K562 (cell line): ENCODE results near the gene TBC1D25. TPM values are rescaled to one million over a fixed set of nuclear protein-coding genes. Genes with fewer than 3 reads are reported as not detected.

Source experiments
- CBX3 ChIP-seq, 2 experiments: IDR thresholded peaks; 1 replicate in 1 of 2; 2 replicates in 1 of 2; pipeline ENCODE4 v1.6.1; 2012; ENCODE audit warnings: inconsistent platforms in 2 of 2, low read length in 2 of 2, borderline replicate concordance in 1 of 2, control low read depth in 1 of 2
- EGR1 ChIP-seq: fragments of 450-650 bp; conservative IDR thresholded peaks from 2 replicates; pipeline ENCODE4 v1.6.1; 2017; ENCODE audit warnings: mild to moderate bottlenecking
- GATAD2B ChIP-seq: fragments of 450-650 bp; IDR thresholded peaks from 2 replicates; pipeline ENCODE4 v1.6.1; 2017; ENCODE audit warnings: mild to moderate bottlenecking, borderline replicate concordance
- GTF2B ChIP-seq: IDR thresholded peaks from 2 replicates; pipeline ENCODE4 v1.6.1; 2011; ENCODE audit not compliant: insufficient read length; ENCODE audit errors: extremely low read depth
- HDGF ChIP-seq: fragments of 450-650 bp; IDR thresholded peaks from 2 replicates; pipeline ENCODE4 v1.6.1; 2016
- KAT7 ChIP-seq: sonication (generic); formaldehyde crosslinking; IDR thresholded peaks from 2 replicates; pipeline ENCODE4 v1.8.0; 2022; ENCODE audit warnings: missing genetic modification reagents, mild to moderate bottlenecking, borderline replicate concordance
- PHTF2 ChIP-seq: fragments of 250-450 bp; sonication (Bioruptor Pico); IDR thresholded peaks from 2 replicates; pipeline ENCODE4 v1.5.0; 2021; ENCODE audit warnings: mild to moderate bottlenecking
- SREBF1 ChIP-seq: fragments of 150-350 bp; IDR thresholded peaks from 2 replicates; pipeline ENCODE4 v1.6.1; 2014; ENCODE audit warnings: antibody characterized with exemption, low read depth, low read length, borderline replicate concordance
- TAF7 ChIP-seq: fragments of 450-650 bp; IDR thresholded peaks from 2 replicates; pipeline ENCODE4 v1.6.1; 2016; ENCODE audit warnings: missing genetic modification characterization, missing compliant biosample characterization
- TCFL5 ChIP-seq: fragments of 250-450 bp; sonication (Bioruptor Pico); conservative IDR thresholded peaks from 2 replicates; pipeline ENCODE4 v1.6.1; 2021; ENCODE audit warnings: mild to moderate bottlenecking, moderate library complexity, matching md5 sums
- TEAD2 ChIP-seq: fragments of 450-650 bp; IDR thresholded peaks from 2 replicates; pipeline ENCODE4 v1.6.1; 2016; ENCODE audit warnings: missing genetic modification characterization, control low read depth, missing compliant biosample characterization
- TRIM25 ChIP-seq: fragments of 450-650 bp; IDR thresholded peaks from 2 replicates; pipeline ENCODE4 v1.7.0; 2016; ENCODE audit warnings: borderline replicate concordance
- ZBTB17 ChIP-seq: fragments of 450-650 bp; formaldehyde crosslinking; IDR thresholded peaks from 2 replicates; pipeline ENCODE4 v1.4.0; 2020; ENCODE audit warnings: mild to moderate bottlenecking
- ZBTB40 ChIP-seq, 2 experiments: fragments of 450-650 bp in 1 of 2; sonication (generic) in 1 of 2; formaldehyde crosslinking in 1 of 2; IDR thresholded peaks; 2 replicates each; pipeline versions ENCODE4 v1.7.1 to v1.9.0; 2016 to 2022; ENCODE audit warnings: inconsistent platforms in 1 of 2, mild to moderate bottlenecking in 1 of 2, missing genetic modification reagents in 1 of 2
- ZNF3 ChIP-seq: fragments of 250-450 bp; sonication (Bioruptor Pico); IDR thresholded peaks from 2 replicates; pipeline ENCODE4 v1.5.0; 2021; ENCODE audit warnings: mild to moderate bottlenecking, moderate library complexity
- ZNF324 ChIP-seq: fragments of 250-450 bp; sonication (Bioruptor Pico); IDR thresholded peaks from 2 replicates; pipeline ENCODE4 v1.4.0; 2020; ENCODE audit warnings: mild to moderate bottlenecking
- polyA plus RNA-seq, 8 experiments: library from polyadenylated mRNA; depleted of rRNA in 4 of 8; stranded (reverse) in 5 of 8; unstranded in 3 of 8; fragments of >200 nt; fragmentation: Nextera tagmentation in 2 of 8; fragmentation: Illumina TruSeq in 1 of 8; extraction: Ambion mirVana in 2 of 8; extraction: Trizol in 1 of 8; gene quantifications; 2 replicates each; pipeline versions ENCODE4 v1.2.1 to v1.2.3, GENCODE V29; 2011 to 2014; ENCODE audit warnings: inconsistent platforms in 1 of 8, missing spikeins in 1 of 8
- total RNA-seq, 7 experiments: library from RNA; depleted of rRNA in 6 of 7; stranded (reverse); fragments of >200 nt in 6 of 7; fragmentation: Illumina TruSeq in 2 of 7; extraction: Trizol in 2 of 7; gene quantifications; 2 replicates each; pipeline versions ENCODE4 v1.2.1 to v1.2.3, GENCODE V29; 2011 to 2021; ENCODE audit warnings: low replicate concordance in 1 of 7

Gene TBC1D25
- total and polyA plus RNA-seq, 9 of the 15 experiments (the other 6 are each of a cell fraction or from before 2014, with no cell fraction given): 0.62 to 10.6 (median 3.9) TPM

DNA sequence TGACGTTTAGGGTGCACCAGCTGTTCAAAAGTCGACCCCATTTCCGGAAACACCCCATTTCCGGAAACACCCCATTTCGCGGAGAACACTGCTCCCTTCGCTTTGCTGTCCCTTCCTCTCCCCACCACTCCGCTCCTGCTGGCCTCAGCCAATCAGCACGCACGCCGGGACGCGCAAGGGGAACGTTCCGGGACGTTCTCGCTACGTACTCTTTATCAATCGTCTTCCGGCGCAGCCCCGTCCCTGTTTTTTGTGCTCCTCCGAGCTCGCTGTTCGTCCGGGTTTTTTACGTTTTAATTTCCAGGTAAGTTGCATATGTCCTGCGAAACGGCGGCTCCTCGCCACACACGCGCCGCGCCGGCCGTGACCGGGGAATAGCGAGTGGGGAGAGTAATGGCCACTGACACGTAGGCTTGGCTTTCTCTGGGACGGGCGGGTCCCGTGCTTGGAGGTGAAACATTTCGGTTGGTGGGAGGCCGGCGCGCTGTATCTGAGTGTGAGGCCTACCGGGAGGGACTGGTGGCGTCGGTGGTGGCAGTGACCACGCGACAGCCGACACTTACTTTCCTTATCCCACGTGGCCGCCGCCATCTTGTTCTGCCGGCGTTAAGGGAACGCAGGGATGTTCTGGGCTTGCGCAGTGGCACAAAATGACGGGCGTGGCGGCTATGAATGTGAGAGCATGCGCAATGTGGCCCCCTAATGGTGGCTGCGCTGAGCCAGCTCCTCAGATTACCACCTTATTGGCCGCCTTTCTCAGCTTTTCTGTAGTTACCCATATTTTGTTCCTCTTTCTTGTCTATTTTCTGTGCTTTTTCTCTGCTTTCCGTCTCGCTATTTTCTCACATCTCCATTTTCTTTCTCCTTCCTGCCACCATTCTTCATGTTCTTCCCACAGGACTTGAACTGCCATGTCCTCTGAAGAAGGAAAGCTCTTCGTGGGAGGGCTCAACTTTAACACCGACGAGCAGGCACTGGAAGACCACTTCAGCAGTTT, 35.1 kb downstream of the TBC1D25 start, which contains the start of gene RBM3 (continued):
- TF ChIP-seq ZBTB40 (IDR thresholded peaks at IDR 0.05) (peak; percentile 98), ZBTB40 (CRISPR knock-in tag; IDR thresholded peaks at IDR 0.05) (no peak), ZNF324 (CRISPR knock-in tag) (no peak), KAT7 (no peak; the same call in 1 of the 2 replicates), EGR1 (peak; percentile 76), ZNF3 (CRISPR knock-in tag) (no peak), ZBTB17 (CRISPR knock-in tag) (no peak), TEAD2 (tag) (no peak), TCFL5 (CRISPR knock-in tag) (no peak), TAF7 (tag) (peak; percentile 75; the same call in 1 of the 2 replicates), HDGF (peak; percentile 72; the same call in 1 of the 2 replicates), GATAD2B (peak; percentile 69; the same call in 1 of the 2 replicates), SREBF1 (no peak), GTF2B (no peak), PHTF2 (CRISPR knock-in tag) (no peak), CBX3 (IDR thresholded peaks at IDR 0.05; ENCODE audit: borderline replicate concordance in 1 of 2, low read length in 2 of 2) (no peak), TRIM25 (no peak)
